GM12875 (cell line): ENCODE results near the gene PLA1A.

Source experiments
- H3K4me3 ChIP-seq: one replicate; pipeline ENCODE4 v1.5.1; 2011; ENCODE audit warnings: low read depth, low read length, control low read depth
- CTCF ChIP-seq: IDR thresholded peaks from 2 replicates; pipeline ENCODE4 v1.5.1; 2011; ENCODE audit warnings: low read depth, mild to moderate bottlenecking, control low read depth, inconsistent platforms, low read length, moderate library complexity, borderline replicate concordance; ENCODE audit not compliant: insufficient read depth

Gene PLA1A

GRCh38 chr3:119652306-119653033 is 54.8 kb downstream of the PLA1A start:
- H3K4me3 ChIP-seq = no peak overlapping the region
- no peak for TF ChIP-seq CTCF

GRCh38 chr3:119653876-119654275 is 56.2 kb downstream of the PLA1A start:
- no peak for TF ChIP-seq CTCF
- H3K4me3 ChIP-seq = no peak overlapping the region

- no peak for TF ChIP-seq CTCF
- no peak overlapping the region for H3K4me3 ChIP-seq
These were observed 60.4 kb downstream of the PLA1A start for GRCh38 chr3:119657887-119658702.

GRCh38 chr3:119658994-119659393 is 61.3 kb downstream of the PLA1A start:
- no peak for TF ChIP-seq CTCF
- no peak overlapping the region for H3K4me3 ChIP-seq

GRCh38 chr3:119659606-119660291 is 62.1 kb downstream of the PLA1A start:
- no peak overlapping the region for H3K4me3 ChIP-seq
- no peak for TF ChIP-seq CTCF

- no peak for TF ChIP-seq CTCF
These were observed 63.1 kb downstream of the PLA1A start, which contains the start of gene POPDC2 for GRCh38 chr3:119660474-119661440. Gene POPDC2 (minus strand): TSS chr3:119660589. CDS start chr3:119660423, 166 bp downstream.

More at GRCh38 chr3:119660474-119661440, 63.1 kb downstream of the PLA1A start, which contains the start of gene POPDC2:
- no peak within 1 kb of the TSS for H3K4me3 ChIP-seq
